H1 (cell line): Measurements from ENCODE around the gene CKS1B. TPM values are rescaled to one million over a fixed set of nuclear protein-coding genes. Genes with fewer than 3 reads are reported as not detected.
A peak's percentile ranks its signal among the peaks of the same experiment; 100 is the strongest.

Source experiments
- CTCF ChIA-PET: fragments of 300-600 bp; sonication (Branson Sonifier 250); formaldehyde crosslinking; loops from one replicate; lab custom pipeline; 2021; ENCODE audit not compliant: partially characterized antibody; lab: Charles Lee
- POLR2A ChIA-PET: fragments of 300-600 bp; sonication (Branson Sonifier 250); formaldehyde crosslinking; loops from one replicate; lab custom pipeline; 2021; ENCODE audit warnings: inconsistent platforms; ENCODE audit not compliant: partially characterized antibody; lab: Charles Lee
- DNase-seq, 2 experiments: peaks; one replicate each; pipeline versions ENCODE4 v3.0.0 to v3.0.0-alpha.2; 2010 to 2022; ENCODE audit warnings: low spot score in 2 of 2, low read depth in 1 of 2, mixed read lengths in 1 of 2
- FAIRE-seq: peaks from 2 replicates; lab custom pipeline; 2011; peaks lifted over from hg19 to GRCh38; lab: Jason Lieb, UNC
- H2AFZ ChIP-seq: 2 replicates; pipeline ENCODE4 v1.8.1; 2012; ENCODE audit warnings: low read length, inconsistent platforms
- H2AK5ac ChIP-seq: 2 replicates; pipeline ENCODE4 v1.6.1; 2013; ENCODE audit warnings: low read depth, low read length
- H2BK120ac ChIP-seq: replicated peaks from 2 replicates; pipeline ENCODE3; 2013; ENCODE audit warnings: low read depth, low read length, inconsistent platforms
- H2BK12ac ChIP-seq: 2 replicates; pipeline ENCODE4 v1.6.1; 2013; ENCODE audit warnings: low read depth, low read length
- H2BK15ac ChIP-seq: 2 replicates; pipeline ENCODE4 v1.6.1; 2013; ENCODE audit warnings: low read length
- H2BK20ac ChIP-seq: 2 replicates; pipeline ENCODE4 v1.6.1; 2013; ENCODE audit warnings: low read length
- H2BK5ac ChIP-seq: 2 replicates; pipeline ENCODE4 v1.6.1; 2013; ENCODE audit warnings: low read depth, low read length
- H3K14ac ChIP-seq: 2 replicates; pipeline ENCODE4 v1.6.1; 2013; ENCODE audit warnings: inconsistent platforms; ENCODE audit not compliant: insufficient read length
- H3K18ac ChIP-seq: 2 replicates; pipeline ENCODE4 v1.6.1; 2013; ENCODE audit warnings: low read length; ENCODE audit errors: extremely low read depth
- H3K23ac ChIP-seq: 2 replicates; pipeline ENCODE4 v1.6.1; 2013; ENCODE audit warnings: inconsistent platforms; ENCODE audit not compliant: insufficient read length
- H3K23me2 ChIP-seq: 2 replicates; pipeline ENCODE4 v1.6.1; 2013; ENCODE audit warnings: low read depth, low read length
- H3K27ac ChIP-seq: 2 replicates; pipeline ENCODE4 v1.6.1; 2011; ENCODE audit warnings: low read depth, low read length, inconsistent platforms
- H3K27me3 ChIP-seq, 4 experiments: replicated peaks in 1 of 4; 1 replicate in 1 of 4; 2 replicates in 3 of 4; pipeline versions ENCODE4 v1.6.1 to v1.8.1; 2011 to 2013; ENCODE audit warnings: low read length in 3 of 4, mild to moderate bottlenecking in 3 of 4, inconsistent platforms in 2 of 4, mixed read lengths in 2 of 4, moderate library complexity in 1 of 4; ENCODE audit not compliant: control insufficient read depth in 3 of 4, insufficient read depth in 3 of 4; ENCODE audit errors: extremely low read depth in 1 of 4
- H3K36me3 ChIP-seq, 4 experiments: 2 replicates each; pipeline versions ENCODE4 v1.6.1 to v1.8.1; 2011 to 2013; ENCODE audit warnings: mild to moderate bottlenecking in 4 of 4, low read length in 3 of 4, moderate library complexity in 2 of 4, control low read depth in 1 of 4, inconsistent platforms in 1 of 4; ENCODE audit not compliant: insufficient read depth in 4 of 4, control insufficient read depth in 2 of 4
- H3K4ac ChIP-seq: replicated peaks from 2 replicates; pipeline ENCODE3; 2013; ENCODE audit warnings: low read length, low read depth, mixed read lengths, inconsistent platforms; ENCODE audit not compliant: insufficient read length
- H3K4me1 ChIP-seq, 4 experiments: replicated peaks in 1 of 4; 1 replicate in 1 of 4; 2 replicates in 3 of 4; pipeline versions ENCODE4 v1.6.1 to v1.8.1; 2011 to 2013; ENCODE audit warnings: low read length in 3 of 4, inconsistent platforms in 2 of 4, mixed read lengths in 1 of 4; ENCODE audit not compliant: insufficient read depth in 4 of 4, control insufficient read depth in 3 of 4
- H3K4me2 ChIP-seq, 2 experiments: 2 replicates each; pipeline versions ENCODE4 v1.6.1 to v1.8.1; 2011 to 2013; ENCODE audit warnings: low read depth in 2 of 2, low read length in 2 of 2, control low read depth in 1 of 2, inconsistent platforms in 1 of 2, mild to moderate bottlenecking in 1 of 2; ENCODE audit not compliant: insufficient read depth in 1 of 2
- H3K4me3 ChIP-seq, 4 experiments: fragments of 200-600, 300-600 bp in 1 of 4; sonication (generic), shearing (Covaris generic), sonication (Bioruptor Twin) in 1 of 4; 2 replicates each; pipeline versions ENCODE4 v1.5.1 to v1.8.1; 2011 to 2016; ENCODE audit warnings: low read length in 4 of 4, low read depth in 3 of 4, control low read depth in 2 of 4, inconsistent platforms in 2 of 4, mild to moderate bottlenecking in 2 of 4, mixed read lengths in 1 of 4, moderate library complexity in 1 of 4; ENCODE audit not compliant: insufficient read depth in 2 of 4; ENCODE audit errors: extremely low read depth in 1 of 4
- H3K56ac ChIP-seq: replicated peaks from 2 replicates; pipeline ENCODE3; 2013; ENCODE audit warnings: low read depth, mild to moderate bottlenecking, mixed read lengths, low read length, inconsistent platforms; ENCODE audit not compliant: insufficient read length
- H3K79me1 ChIP-seq: 2 replicates; pipeline ENCODE4 v1.6.1; 2013; ENCODE audit warnings: low read depth, low read length, control low read depth
- H3K79me2 ChIP-seq, 2 experiments: 2 replicates each; pipeline versions ENCODE4 v1.6.1 to v1.8.1; 2012 to 2013; ENCODE audit warnings: low read length in 2 of 2, mild to moderate bottlenecking in 2 of 2, inconsistent platforms in 1 of 2; ENCODE audit not compliant: insufficient read depth in 2 of 2, control insufficient read depth in 1 of 2
- H3K9ac ChIP-seq, 4 experiments: replicated peaks in 1 of 4; 1 replicate in 1 of 4; 2 replicates in 3 of 4; pipeline versions ENCODE4 v1.6.1 to v1.8.1; 2011 to 2013; ENCODE audit warnings: low read depth in 3 of 4, low read length in 3 of 4, control low read depth in 2 of 4, mild to moderate bottlenecking in 2 of 4, moderate library complexity in 2 of 4, inconsistent platforms in 1 of 4; ENCODE audit errors: extremely low read depth in 1 of 4
- H3K9me3 ChIP-seq, 2 experiments: 2 replicates each; pipeline versions ENCODE4 v1.6.1 to v1.8.1; 2012 to 2013; ENCODE audit warnings: mild to moderate bottlenecking in 2 of 2, moderate library complexity in 2 of 2, control low read depth in 1 of 2, inconsistent platforms in 1 of 2, low read depth in 1 of 2, low read length in 1 of 2, mixed read lengths in 1 of 2; ENCODE audit not compliant: insufficient read depth in 2 of 2
- H4K20me1 ChIP-seq, 2 experiments: replicated peaks in 1 of 2; 2 replicates each; pipeline versions ENCODE3 to v1.8.1; 2011 to 2013; ENCODE audit warnings: inconsistent platforms in 2 of 2, low read length in 2 of 2, mild to moderate bottlenecking in 1 of 2; ENCODE audit not compliant: insufficient read depth in 2 of 2, control insufficient read depth in 1 of 2
- H4K5ac ChIP-seq: 2 replicates; pipeline ENCODE4 v1.6.1; 2013; ENCODE audit warnings: low read length, low read depth, mixed read lengths, inconsistent platforms; ENCODE audit not compliant: insufficient read length
- H4K8ac ChIP-seq: 2 replicates; pipeline ENCODE4 v1.8.0; 2013; ENCODE audit warnings: mild to moderate bottlenecking, moderate library complexity, low read length, inconsistent platforms; ENCODE audit not compliant: insufficient read depth; ENCODE audit errors: extremely low read depth
- H4K91ac ChIP-seq: replicated peaks from 2 replicates; pipeline ENCODE3; 2013; ENCODE audit warnings: low read length, mixed read lengths, inconsistent platforms; ENCODE audit not compliant: insufficient read length
- BCL11A ChIP-seq, 2 experiments: IDR thresholded peaks; one replicate each; pipeline ENCODE4 v1.6.1; 2011; ENCODE audit warnings: low read depth in 2 of 2, low read length in 2 of 2, mild to moderate bottlenecking in 2 of 2
- POLR2A ChIP-seq, 2 experiments: IDR thresholded peaks; 1 replicate in 1 of 2; 2 replicates in 1 of 2; pipeline ENCODE4 v1.6.1; 2011; ENCODE audit warnings: low read depth in 2 of 2, low read length in 2 of 2, mild to moderate bottlenecking in 2 of 2; ENCODE audit errors: control extremely low read depth in 1 of 2
- POLR2AphosphoS5 ChIP-seq: IDR thresholded peaks from 2 replicates; pipeline ENCODE4 v1.6.1; 2011; ENCODE audit warnings: low read depth, low read length
- WGBS, 2 experiments: shearing (Covaris generic) in 1 of 2; methylation state at CpG; one replicate each; pipeline versions ENCODE4 v1.1.6 to v1.1.7; 2013 to 2015; ENCODE audit warnings: low lambda C conversion rate in 2 of 2, mixed read lengths in 2 of 2, inconsistent platforms in 1 of 2, low coverage in 1 of 2, missing lambda C conversion rate in 1 of 2; ENCODE audit not compliant: insufficient replicate concordance in 2 of 2, insufficient coverage in 1 of 2, insufficient read length in 1 of 2; ENCODE audit errors: extremely low coverage in 1 of 2, missing lambda C conversion rate in 1 of 2; 5-methylcytosine and 5-hydroxymethylcytosine counted together
- polyA plus RNA-seq, 7 experiments: library from polyadenylated mRNA; depleted of rRNA in 3 of 7; stranded (reverse) in 5 of 7; unstranded in 2 of 7; fragments of >200 nt in 5 of 7; fragments of 200-250 nt in 2 of 7; gene quantifications; 1 replicate in 5 of 7; 2 replicates in 1 of 7; 4 replicates in 1 of 7; pipeline versions ENCODE4 v1.2.1 to v1.2.3, GENCODE V29; 2011 to 2013; ENCODE audit warnings: missing spikeins in 2 of 7, mixed read lengths in 2 of 7
- total RNA-seq: library from RNA; stranded (reverse); fragmentation: NEBNext Ultra II Directional; extraction: Animal tissue kit (Norgen Biotek cat#: 25700); gene quantifications from 2 replicates; pipeline ENCODE4 v1.2.1, GENCODE V29; 2021

Gene CKS1B
- total and polyA plus RNA-seq, 2 of the 8 experiments (the other 6 are each of a cell fraction or from before 2014, with no cell fraction given), result 294 to 1,025 TPM

DNA sequence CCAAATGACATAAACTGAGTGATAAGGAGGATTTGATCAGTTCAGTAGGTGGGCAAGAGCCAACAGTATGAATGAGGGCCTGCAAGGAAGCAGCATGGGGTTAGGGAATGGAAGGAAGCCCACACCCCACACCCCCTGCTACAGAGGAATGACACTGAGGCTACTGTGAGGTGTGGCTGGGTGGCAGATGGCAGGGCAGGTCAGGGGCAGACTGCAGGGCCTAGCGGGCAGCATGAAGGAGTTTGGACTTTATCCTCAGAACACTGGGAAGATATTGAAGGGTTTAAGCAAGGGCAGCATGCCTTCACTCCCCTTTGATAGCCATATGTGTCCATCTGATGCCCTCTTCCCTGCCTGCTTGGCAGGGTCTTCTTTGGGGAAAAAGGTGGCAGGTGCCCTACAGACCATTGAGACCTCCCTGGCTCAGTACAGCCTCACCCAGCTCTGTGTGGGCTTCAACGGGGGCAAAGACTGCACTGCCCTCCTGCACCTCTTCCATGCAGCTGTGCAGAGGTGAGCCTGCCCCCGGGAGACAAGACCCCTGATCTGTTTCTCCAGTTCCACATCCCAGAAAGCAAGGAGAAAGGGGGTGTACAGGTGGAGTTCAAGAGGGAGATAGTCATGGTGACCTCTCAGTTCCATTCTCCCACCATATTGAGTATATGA lies 14.8 kb downstream of the CKS1B start:
- Histone ChIP-seq H3K23me2 (no peaks in the 10 kb centered on the region; the same call in 1 of the 2 replicates), H3K4me2 (no peak overlapping the region), H3K9me3 (no peaks in the 10 kb centered on the region), H3K27ac (no peak overlapping the region), H2BK5ac (no peak overlapping the region), H2AK5ac (no peak overlapping the region), H3K18ac (no peak overlapping the region), H4K20me1 (peaks cover 15 to 22% of the 10 kb centered on the region in 2 experiments), H3K79me2 (peaks cover 0 to 40% of the 10 kb centered on the region in 2 experiments; a peak in 3 of 4 replicates), H3K14ac (no peak overlapping the region), H3K56ac (no peak overlapping the region), H3K23ac (no peak overlapping the region), H3K9ac (no peak overlapping the region), H3K4me1 (peaks cover 0 to 7% (median 3%) of the 10 kb centered on the region in 4 experiments; a peak in 3 of 7 replicates), H3K79me1 (peaks cover 4% of the 10 kb centered on the region; the same call in 1 of the 2 replicates), H4K91ac (no peak overlapping the region), H4K8ac (no peak overlapping the region), H3K4me3 (no peak overlapping the region), H2BK15ac (no peak overlapping the region), H3K36me3 (peaks cover 13 to 47% (median 35%) of the 10 kb centered on the region in 4 experiments), H3K27me3 (no peaks in the 10 kb centered on the region), H2BK12ac (no peak overlapping the region), H2AFZ (no peak overlapping the region), H2BK20ac (0 out of 2 replicates have a peak overlapping the region, but pooled peaks have one; percentile 32), H4K5ac (no peak overlapping the region), H2BK120ac (no peak overlapping the region), H3K4ac (no peak overlapping the region)
- DNase-seq (no peak), FAIRE-seq (no peak)
- POLR2A ChIA-PET, result interaction anchor here (2.0 to 42.8 kb wide), 4 partner anchors 6 to 31 kb away, joined by 5 to 702 read pairs (median 682); partner anchors contain the start of genes CKS1B, FLAD1, LENEP and PBXIP1
- 82% methylated on average over 3 of the region's 3 CpGs; no CpG with 5 or more reads in 1 of the 2 experiments for WGBS, 2 experiments
- CTCF ChIA-PET, result interaction anchor here (0.9 to 2.0 kb wide), 9 partner anchors 12 to 83 kb away, joined by 3 to 8 read pairs (median 4); partner anchors contain the start of genes PBXIP1 and SHC1
- TF ChIP-seq POLR2A (IDR thresholded peaks at IDR 0.05; ENCODE audit: control extremely low read depth in 1 of 2, low read depth in 2 of 2, low read length in 2 of 2) (peak in 1 of 2 experiments; percentile 15; a peak in 1 of 3 replicates), BCL11A (IDR thresholded peaks at IDR 0.05; ENCODE audit: low read depth in 2 of 2, low read length in 2 of 2) (no peak), POLR2AphosphoS5 (peak; percentile 61)
